ENCODE data around the gene WDR5B. TPM values are rescaled to one million over a fixed set of nuclear protein-coding genes. Genes with fewer than 3 reads are reported as not detected.

WDR5B gene
- total and polyA plus RNA-seq, 2 of the 8 experiments (the other 6 are each of a cell fraction or from before 2014, with no cell fraction given) = 1.9 to 3.5 TPM

GRCh38 chr3:122451371-122451770 is 35.5 kb upstream of the WDR5B start:
- Histone ChIP-seq H2BK12ac (ENCODE audit: low read depth, low read length) (no peak overlapping the region), H2BK15ac (ENCODE audit: low read length) (no peak overlapping the region), H3K27me3 (replicated peaks in 1 of 4; ENCODE audit: control insufficient read depth in 3 of 4, extremely low read depth in 1 of 4, insufficient read depth in 3 of 4, low read length in 3 of 4) (no peaks in the 10 kb centered on the region), H3K4me1 (replicated peaks in 1 of 4; ENCODE audit: control insufficient read depth in 3 of 4, insufficient read depth in 4 of 4, low read length in 3 of 4) (no peaks in the 10 kb centered on the region), H3K36me3 (ENCODE audit: control insufficient read depth in 2 of 4, insufficient read depth in 4 of 4, low read length in 3 of 4) (peaks cover 0 to 54% (median 19%) of the 10 kb centered on the region in 4 experiments; a peak in 5 of 8 replicates), H2BK120ac (replicated peaks; ENCODE audit: low read depth, low read length) (no peak overlapping the region), H4K91ac (replicated peaks; ENCODE audit: insufficient read length, low read length) (no peak overlapping the region), H3K23ac (ENCODE audit: insufficient read length) (no peak overlapping the region), H3K18ac (ENCODE audit: extremely low read depth, low read length) (no peak overlapping the region), H3K79me1 (ENCODE audit: low read depth, low read length) (no peaks in the 10 kb centered on the region), H3K4me2 (ENCODE audit: insufficient read depth in 1 of 2, low read depth in 2 of 2, low read length in 2 of 2) (no peak overlapping the region), H3K4me3 (ENCODE audit: extremely low read depth in 1 of 4, insufficient read depth in 2 of 4, low read depth in 3 of 4, low read length in 4 of 4) (no peak overlapping the region), H2BK20ac (ENCODE audit: low read length) (no peak overlapping the region), H3K27ac (ENCODE audit: low read depth, low read length) (no peak overlapping the region), H3K9ac (replicated peaks in 1 of 4; ENCODE audit: extremely low read depth in 1 of 4, low read depth in 3 of 4, low read length in 3 of 4) (no peak overlapping the region), H3K14ac (ENCODE audit: insufficient read length) (no peak overlapping the region), H3K56ac (replicated peaks; ENCODE audit: insufficient read length, low read depth, low read length) (no peak overlapping the region), H3K23me2 (ENCODE audit: low read depth, low read length) (no peaks in the 10 kb centered on the region), H2BK5ac (ENCODE audit: low read depth, low read length) (no peak overlapping the region), H3K9me3 (ENCODE audit: insufficient read depth in 2 of 2, low read depth in 1 of 2, low read length in 1 of 2) (no peaks in the 10 kb centered on the region), H4K5ac (ENCODE audit: insufficient read length, low read depth, low read length) (no peak overlapping the region), H2AK5ac (ENCODE audit: low read depth, low read length) (no peak overlapping the region), H4K20me1 (replicated peaks in 1 of 2; ENCODE audit: control insufficient read depth in 1 of 2, insufficient read depth in 2 of 2, low read length in 2 of 2) (peaks cover 0 to 1% of the 10 kb centered on the region in 2 experiments), H3K4ac (replicated peaks; ENCODE audit: insufficient read length, low read depth, low read length) (no peak overlapping the region), H4K8ac (ENCODE audit: extremely low read depth, insufficient read depth, low read length) (no peak overlapping the region), H2AFZ (ENCODE audit: low read length) (no peak overlapping the region), H3K79me2 (ENCODE audit: control insufficient read depth in 1 of 2, insufficient read depth in 2 of 2, low read length in 2 of 2) (no peaks in the 10 kb centered on the region)
- POLR2A ChIA-PET (ENCODE audit: partially characterized antibody) = no interaction called here
- no peak for DNase-seq (ENCODE audit: low read depth in 1 of 2, low spot score in 2 of 2)
- CTCF ChIA-PET (ENCODE audit: partially characterized antibody) = interaction anchor here (0.8 kb wide), 1 partner anchor 67 kb away, joined by 3 read pairs; no protein-coding TSS in a partner anchor
- no peak for TF ChIP-seq TAF7 (optimal IDR thresholded peaks at IDR 0.05; ENCODE audit: borderline replicate concordance, low read depth, low read length)
- TF ChIP-seq HDAC6 (IDR thresholded peaks at IDR 0.05; ENCODE audit: low read depth, low read length) = no peak
- TF ChIP-seq MAFK (IDR thresholded peaks at IDR 0.05; ENCODE audit: low read depth, low read length) = no peak
- no peak for FAIRE-seq
- WGBS, 2 experiments (ENCODE audit: extremely low coverage in 1 of 2, insufficient coverage in 1 of 2, insufficient read length in 1 of 2, insufficient replicate concordance in 2 of 2, low coverage in 1 of 2, low lambda C conversion rate in 2 of 2, missing lambda C conversion rate in 1 of 2) = 98% methylated on average over 3 of the region's 3 CpGs; no CpG with 5 or more reads in 1 of the 2 experiments
